ENCODE measurements around the gene CYP27C1. TPM values are rescaled to one million over a fixed set of nuclear protein-coding genes. Genes with fewer than 3 reads are reported as not detected.

The CYP27C1 gene
- total and polyA plus RNA-seq, 12 donors = 0.11 to 0.97 (median 0.22) TPM; not detected in 3

DNA sequence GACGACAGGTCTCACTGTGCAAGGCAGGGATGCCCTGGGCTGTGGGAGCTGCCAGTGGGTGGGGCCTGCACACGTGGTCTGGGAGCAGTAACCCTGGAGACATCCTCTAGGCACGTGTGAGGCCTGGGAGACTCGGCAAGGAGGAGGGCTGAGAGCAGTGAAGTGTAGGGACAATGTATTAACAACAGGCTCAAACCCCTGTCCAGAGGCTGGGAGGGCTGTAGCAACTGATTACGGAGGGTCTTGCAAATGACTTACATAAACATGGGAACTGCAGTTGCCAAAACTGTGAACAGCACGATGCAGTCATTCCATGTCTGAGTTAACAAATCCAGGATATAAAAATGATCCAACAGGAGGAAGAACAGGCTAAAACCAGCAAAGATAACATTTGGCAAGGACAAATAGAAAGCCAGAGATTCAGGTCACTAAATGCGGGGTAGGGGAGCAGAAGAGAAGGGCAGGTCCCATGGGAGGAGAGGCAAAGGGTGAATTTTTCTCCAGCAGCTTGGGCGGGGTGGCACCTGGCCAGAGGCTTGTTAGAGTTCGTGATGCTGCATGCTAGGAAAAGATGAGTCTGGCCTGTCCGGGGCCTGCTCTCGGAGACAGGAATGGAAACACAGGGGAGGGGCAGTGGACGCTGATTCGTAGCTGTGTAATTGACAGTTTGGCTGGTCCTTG lies 44.9 kb downstream of the CYP27C1 start:
- Histone ChIP-seq H3K4me3 (no peak overlapping the region), H3K4me1 (replicated peaks in 1 of 2) (peaks cover 0 to 15% of the 10 kb centered on the region in 2 donors)
- 50 to 54% (median 52%) methylated on average over 13 of the region's 13 CpGs for WGBS, 4 donors

GRCh38 chr2:127174640-127175039 lies 45.5 kb downstream of the CYP27C1 start:
- 68 to 87% (median 83%) methylated on average over 6 of the region's 6 CpGs for WGBS, 4 donors
- H3K36me3 ChIP-seq (replicated peaks in 1 of 2) = no peaks in the 10 kb centered on the region
- DNase-seq = no peak
- no peak overlapping the region for H3K4me3 ChIP-seq
- H3K27ac ChIP-seq = peak overlapping the region in 2 of 5 donors; percentile 66 to 75
- no peaks in the 10 kb centered on the region for H3K9me3 ChIP-seq (replicated peaks in 1 of 3)
- H3K27me3 ChIP-seq = no peaks in the 10 kb centered on the region
- peaks cover 0 to 15% of the 10 kb centered on the region in 2 donors for H3K4me1 ChIP-seq (replicated peaks in 1 of 2)
- TF ChIP-seq CTCF (IDR thresholded peaks at IDR 0.05) (no peak), POLR2A (IDR thresholded peaks at IDR 0.05) (no peak)
- intact Hi-C loops (cut with DNase I) = no loop called here

More for the DNA sequence above, 44.9 kb downstream of the CYP27C1 start:
- no peaks in the 10 kb centered on the region for H3K36me3 ChIP-seq (replicated peaks in 1 of 2)
- no peak for TF ChIP-seq POLR2A (IDR thresholded peaks at IDR 0.05)
- no peak for TF ChIP-seq CTCF (IDR thresholded peaks at IDR 0.05)
- DNase-seq = peak in 5 of 7 donors; percentile 47 to 81 (median 50)
- no peaks in the 10 kb centered on the region for H3K27me3 ChIP-seq
- H3K9me3 ChIP-seq (replicated peaks in 1 of 3) = no peaks in the 10 kb centered on the region
- peak overlapping the region in 3 of 5 donors; percentile 4 to 75 (median 66) for H3K27ac ChIP-seq
- intact Hi-C loops (cut with DNase I) = no loop called here

GRCh38 chr2:127174136-127174535 lies 46.0 kb downstream of the CYP27C1 start:
- Histone ChIP-seq H3K27ac (no peak overlapping the region), H3K9me3 (replicated peaks in 1 of 3) (no peaks in the 10 kb centered on the region), H3K36me3 (replicated peaks in 1 of 2) (no peaks in the 10 kb centered on the region), H3K4me1 (replicated peaks in 1 of 2) (peaks cover 0 to 15% of the 10 kb centered on the region in 2 donors), H3K27me3 (no peaks in the 10 kb centered on the region), H3K4me3 (no peak overlapping the region)
- intact Hi-C loops (cut with DNase I) = no loop called here
- WGBS, 4 donors = 61 to 76% (median 69%) methylated on average over 2 to 6 of the region's 6 CpGs
- TF ChIP-seq POLR2A (IDR thresholded peaks at IDR 0.05) (no peak), CTCF (IDR thresholded peaks at IDR 0.05) (peak in 1 of 6 experiments; percentile 25)
- DNase-seq = peak in 4 of 7 donors; percentile 32 to 55 (median 42)

DNA sequence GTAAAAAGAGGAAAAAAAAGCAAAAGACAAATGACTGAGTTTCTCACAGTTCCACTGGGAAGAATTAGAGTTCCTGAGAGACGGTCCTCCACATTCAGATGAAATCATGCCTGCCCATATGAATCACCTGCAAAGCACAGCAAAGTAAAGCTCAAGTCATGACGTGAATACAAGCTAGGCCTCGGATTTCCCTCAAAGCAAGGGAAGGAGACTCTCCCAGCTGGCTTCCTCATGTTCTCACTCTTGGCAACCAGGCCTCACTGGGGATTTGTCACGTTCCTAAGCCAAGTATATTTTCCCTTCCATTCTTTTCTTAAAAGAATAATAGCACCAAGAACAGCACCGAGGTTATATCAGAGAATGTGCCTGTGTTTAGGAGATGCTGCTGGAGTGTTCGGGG lies 47.0 kb downstream of the CYP27C1 start:
- H3K27ac ChIP-seq = no peak overlapping the region
- 49 to 71% (median 56%) methylated on average over 6 of the region's 6 CpGs for whole genome bisulfite sequencing, 4 donors
- H3K9me3 ChIP-seq (replicated peaks in 1 of 3) = no peaks in the 10 kb centered on the region
- no peaks in the 10 kb centered on the region for H3K27me3 ChIP-seq
- no peaks in the 10 kb centered on the region for H3K36me3 ChIP-seq (replicated peaks in 1 of 2)
- DNase-seq = peak in 2 of 7 donors; percentile 25 to 44
- intact Hi-C loops (cut with DNase I) = no loop called here
- H3K4me3 ChIP-seq = no peak overlapping the region
- TF ChIP-seq CTCF (IDR thresholded peaks at IDR 0.05) (no peak), POLR2A (IDR thresholded peaks at IDR 0.05) (no peak)
- peaks cover 0 to 15% of the 10 kb centered on the region in 2 donors for H3K4me1 ChIP-seq (replicated peaks in 1 of 2)

Measured in adrenal gland (tissue), 12 donors.